ENCODE results near the gene DTNA. TPM values are rescaled to one million over a fixed set of nuclear protein-coding genes. Genes with fewer than 3 reads are reported as not detected.
A peak's percentile ranks its signal among the peaks of the same experiment; 100 is the strongest.

The DTNA gene
- total and polyA plus RNA-seq, 12 donors = 6.3 to 43.9 (median 22.3) TPM

DNA sequence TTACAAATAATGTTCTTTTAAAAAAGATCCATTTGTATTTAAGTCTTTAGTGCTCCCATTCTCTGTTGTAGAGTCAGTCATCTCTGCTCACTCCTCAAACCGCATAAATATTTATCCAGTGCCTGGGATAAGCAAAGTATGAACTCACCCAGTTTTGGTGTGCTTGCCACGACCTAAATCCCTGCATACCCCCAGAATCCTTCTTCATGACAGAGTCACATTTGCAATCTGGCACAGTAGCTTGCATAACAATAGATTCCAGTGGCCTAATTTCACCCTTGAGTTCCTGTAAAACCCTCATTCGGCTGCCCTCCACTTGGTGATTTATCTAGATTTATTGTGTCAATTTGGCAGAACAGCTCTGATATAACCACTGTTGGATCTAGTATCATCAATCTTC is 92.9 kb downstream of the DTNA start:
- TF ChIP-seq, protein P1, sequence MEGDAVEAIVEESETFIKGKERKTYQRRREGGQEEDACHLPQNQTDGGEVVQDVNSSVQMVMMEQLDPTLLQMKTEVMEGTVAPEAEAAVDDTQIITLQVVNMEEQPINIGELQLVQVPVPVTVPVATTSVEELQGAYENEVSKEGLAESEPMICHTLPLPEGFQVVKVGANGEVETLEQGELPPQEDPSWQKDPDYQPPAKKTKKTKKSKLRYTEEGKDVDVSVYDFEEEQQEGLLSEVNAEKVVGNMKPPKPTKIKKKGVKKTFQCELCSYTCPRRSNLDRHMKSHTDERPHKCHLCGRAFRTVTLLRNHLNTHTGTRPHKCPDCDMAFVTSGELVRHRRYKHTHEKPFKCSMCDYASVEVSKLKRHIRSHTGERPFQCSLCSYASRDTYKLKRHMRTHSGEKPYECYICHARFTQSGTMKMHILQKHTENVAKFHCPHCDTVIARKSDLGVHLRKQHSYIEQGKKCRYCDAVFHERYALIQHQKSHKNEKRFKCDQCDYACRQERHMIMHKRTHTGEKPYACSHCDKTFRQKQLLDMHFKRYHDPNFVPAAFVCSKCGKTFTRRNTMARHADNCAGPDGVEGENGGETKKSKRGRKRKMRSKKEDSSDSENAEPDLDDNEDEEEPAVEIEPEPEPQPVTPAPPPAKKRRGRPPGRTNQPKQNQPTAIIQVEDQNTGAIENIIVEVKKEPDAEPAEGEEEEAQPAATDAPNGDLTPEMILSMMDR (IDR thresholded peaks at IDR 0.05) = no peak
- TF ChIP-seq POLR2A (IDR thresholded peaks at IDR 0.05) = no peak
- no peaks in the 10 kb centered on the region for H3K4me1 ChIP-seq (replicated peaks in 1 of 2)

GRCh38 chr18:34803877-34804400 is 93.8 kb downstream of the DTNA start:
- no peak overlapping the region for H3K27ac ChIP-seq
- no peak for TF ChIP-seq POLR2A (IDR thresholded peaks at IDR 0.05)
- TF ChIP-seq, protein P1 (IDR thresholded peaks at IDR 0.05) = no peak
- no peaks in the 10 kb centered on the region for H3K27me3 ChIP-seq
- H3K4me3 ChIP-seq = no peak overlapping the region
- no peak for DNase-seq
- no peaks in the 10 kb centered on the region for H3K9me3 ChIP-seq (replicated peaks in 1 of 3)
- intact Hi-C loops (cut with DNase I) = no loop called here
- WGBS, 4 donors = 72 to 86% (median 82%) methylated on average over 5 of the region's 5 CpGs
- no peaks in the 10 kb centered on the region for H3K4me1 ChIP-seq (replicated peaks in 1 of 2)
- H3K36me3 ChIP-seq (replicated peaks in 1 of 2) = no peaks in the 10 kb centered on the region

More for the DNA sequence above, 92.9 kb downstream of the DTNA start:
- intact Hi-C loops (cut with DNase I) = no loop called here
- Histone ChIP-seq H3K36me3 (replicated peaks in 1 of 2) (no peaks in the 10 kb centered on the region), H3K27me3 (no peaks in the 10 kb centered on the region), H3K9me3 (replicated peaks in 1 of 3) (no peaks in the 10 kb centered on the region), H3K27ac (no peak overlapping the region), H3K4me3 (no peak overlapping the region)
- 43 to 56% (median 44%) methylated on average over 3 of the region's 3 CpGs for WGBS, 4 donors
- peak in 1 of 7 donors; percentile 35 for DNase-seq

DNA sequence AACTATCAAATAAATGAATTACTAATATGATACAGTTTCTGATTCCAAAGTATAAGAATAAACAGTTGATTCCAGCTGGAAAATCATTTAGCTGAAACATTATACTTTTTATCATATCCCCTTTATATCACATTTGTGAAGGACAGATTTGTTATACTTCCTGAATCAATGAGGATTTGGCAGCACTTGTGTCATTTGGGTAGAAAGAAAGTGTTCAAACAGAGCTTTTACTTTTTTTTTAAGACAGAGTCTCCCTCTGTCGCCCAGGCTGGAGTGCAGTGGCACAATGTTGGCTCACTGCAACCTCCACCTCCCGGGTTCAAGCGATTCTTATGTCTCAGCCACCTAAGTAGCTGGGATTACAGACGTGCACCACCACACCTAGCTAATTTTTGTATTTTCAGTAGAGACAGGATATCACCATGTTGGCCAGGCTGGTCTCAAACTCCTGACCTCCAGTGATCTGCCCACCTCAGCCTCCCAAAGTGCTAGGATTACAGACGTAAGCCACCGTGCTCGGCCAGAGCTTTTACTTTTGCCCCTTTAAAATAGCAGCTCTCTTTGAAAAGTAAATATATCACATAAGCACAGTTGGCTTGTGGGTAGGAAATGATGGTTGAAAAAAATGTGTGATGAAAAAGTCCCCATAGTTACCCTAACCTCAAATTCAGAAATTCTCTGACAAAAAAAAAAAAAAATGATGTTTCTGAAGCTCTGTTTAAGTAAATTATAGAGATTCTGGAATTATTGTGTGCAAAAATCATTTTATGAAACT is 95.2 kb downstream of the DTNA start:
- no peak overlapping the region for H3K27ac ChIP-seq
- WGBS, 4 donors = 76 to 81% (median 77%) methylated on average over 7 of the region's 7 CpGs
- TF ChIP-seq POLR2A (IDR thresholded peaks at IDR 0.05) = no peak
- TF ChIP-seq, protein P1 (IDR thresholded peaks at IDR 0.05) = no peak
- no peaks in the 10 kb centered on the region for H3K36me3 ChIP-seq (replicated peaks in 1 of 2)
- H3K4me1 ChIP-seq (replicated peaks in 1 of 2) = no peaks in the 10 kb centered on the region
- intact Hi-C loops (cut with DNase I) = no loop called here
- no peaks in the 10 kb centered on the region for H3K27me3 ChIP-seq
- H3K9me3 ChIP-seq (replicated peaks in 1 of 3) = no peaks in the 10 kb centered on the region
- no peak for DNase-seq
- no peak overlapping the region for H3K4me3 ChIP-seq

DNA sequence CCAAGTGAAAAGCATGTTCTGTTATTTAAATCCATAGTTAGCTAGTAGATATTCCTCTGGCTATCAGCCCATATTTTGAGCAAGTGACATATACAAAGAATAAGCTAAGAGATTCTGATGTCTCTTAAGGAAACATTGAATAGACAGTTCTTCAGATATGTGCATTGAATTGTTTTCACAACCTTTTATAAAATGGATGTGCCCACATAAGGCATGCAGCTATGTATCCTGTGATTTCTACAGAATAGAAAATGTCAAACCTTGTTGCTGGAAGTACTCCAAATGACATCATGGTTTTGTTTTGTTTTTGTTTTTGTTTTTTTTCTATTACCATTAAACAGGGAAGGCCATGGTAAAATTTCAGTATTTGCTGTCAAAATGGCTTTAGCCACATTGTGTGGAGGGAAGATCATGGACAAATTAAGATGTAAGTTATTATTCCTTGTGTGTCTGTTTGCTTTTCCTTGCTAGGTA is 95.8 kb downstream of the DTNA start:
- no peak for DNase-seq
- TF ChIP-seq POLR2A (IDR thresholded peaks at IDR 0.05) = no peak
- TF ChIP-seq, protein P1 (IDR thresholded peaks at IDR 0.05) = no peak
- Histone ChIP-seq H3K4me1 (replicated peaks in 1 of 2) (no peaks in the 10 kb centered on the region), H3K9me3 (replicated peaks in 1 of 3) (no peaks in the 10 kb centered on the region), H3K27me3 (no peaks in the 10 kb centered on the region), H3K27ac (no peak overlapping the region), H3K36me3 (replicated peaks in 1 of 2) (no peaks in the 10 kb centered on the region), H3K4me3 (no peak overlapping the region)
- intact Hi-C loops (cut with DNase I) = no loop called here

Measured in adrenal gland (tissue), 12 donors.